HCT116 (cell line): Measurements from ENCODE around the gene RCOR2. TPM values are rescaled to one million over a fixed set of nuclear protein-coding genes. Genes with fewer than 3 reads are reported as not detected.
"Not testable (repeated sequence)": the region's sequence is repeated elsewhere in the genome, so short reads cannot be mapped to it uniquely, and the experiment has no call there.

ENCODE experiments used
- ATAC-seq: fragments of 200-7000 bp; cut with Tn5 transposase; 2 replicates; pipeline ENCODE4 v1.9.1; 2020; ENCODE audit warnings: mild to moderate bottlenecking, moderate library complexity
- BruUV-seq: library from RNA; stranded (reverse); fragments of 400-500 nt; replicated peaks from 2 replicates; lab custom pipeline; 2021; lab: Mats Ljungman, UMichigan
- CTCF ChIA-PET: fragments of 300-600 bp; sonication (Branson Sonifier 250); formaldehyde crosslinking; loops from one replicate; lab custom pipeline; 2021; ENCODE audit warnings: antibody characterized with exemption; lab: Charles Lee
- POLR2A ChIA-PET: fragments of 300-600, 350-600 bp; sonication (Branson Sonifier 250); formaldehyde crosslinking; loops from one replicate; lab custom pipeline; 2021; ENCODE audit warnings: antibody characterized with exemption; lab: Charles Lee
- RAD21 ChIA-PET, 2 experiments: fragments of 300-600 bp; sonication (Branson Sonifier 250); formaldehyde crosslinking; loops; one replicate each; lab custom pipeline; 2023; ENCODE audit warnings: low total read pairs in 2 of 2; ENCODE audit not compliant: uncharacterized antibody in 2 of 2, unreplicated experiment in 2 of 2, low non-redundant PET in 1 of 2; lab: Charles Lee
- DNase-seq: peaks from one replicate; pipeline ENCODE4 v3.0.0-alpha.2; 2010; ENCODE audit warnings: low read depth, low spot score
- H2AFZ ChIP-seq: fragments of 200-600 bp; shearing (Covaris generic), sonication (generic); 2 replicates; pipeline ENCODE4 v1.6.1; 2017; ENCODE audit warnings: low read depth, mixed run types, mixed read lengths, antibody characterized with exemption, low read length; ENCODE audit not compliant: poor library complexity, severe bottlenecking
- H3K27ac ChIP-seq: 2 replicates; pipeline ENCODE4 v1.5.1; 2012; ENCODE audit warnings: low read depth, low read length
- H3K27me3 ChIP-seq: fragments of 200-600 bp; sonication (generic); 2 replicates; pipeline ENCODE4 v1.6.1; 2016; ENCODE audit warnings: mixed run types, low read length, mixed read lengths; ENCODE audit not compliant: insufficient read depth
- H3K36me3 ChIP-seq, 2 experiments: fragments of 200-500 bp in 1 of 2; fragments of 200-600 bp in 1 of 2; sonication (Bioruptor generic) in 1 of 2; sonication (generic) in 1 of 2; 2 replicates each; pipeline versions ENCODE4 v1.5.1 to v1.6.1; 2014 to 2016; ENCODE audit warnings: low read length in 2 of 2, inconsistent platforms in 1 of 2, mixed read lengths in 1 of 2, mixed run types in 1 of 2; ENCODE audit not compliant: insufficient read depth in 2 of 2, control insufficient read depth in 1 of 2
- H3K4me1 ChIP-seq, 2 experiments: fragments of 200-600 bp in 1 of 2; sonication (generic) in 1 of 2; 2 replicates each; pipeline versions ENCODE4 v1.5.1 to v1.6.1; 2012 to 2017; ENCODE audit warnings: low read length in 2 of 2, inconsistent platforms in 1 of 2, mild to moderate bottlenecking in 1 of 2, mixed read lengths in 1 of 2, mixed run types in 1 of 2, moderate library complexity in 1 of 2; ENCODE audit not compliant: insufficient read depth in 2 of 2, control insufficient read depth in 1 of 2
- H3K4me2 ChIP-seq: fragments of 200-600 bp; sonication (generic); 2 replicates; pipeline ENCODE4 v1.6.1; 2017; ENCODE audit warnings: mixed run types, low read length, mixed read lengths
- H3K4me3 ChIP-seq, 2 experiments: fragments of 200-600 bp in 1 of 2; sonication (generic) in 1 of 2; replicated peaks in 1 of 2; 2 replicates each; pipeline ENCODE4 v1.5.1; 2011 to 2016; ENCODE audit warnings: low read length in 2 of 2, control low read depth in 1 of 2, low read depth in 1 of 2, mild to moderate bottlenecking in 1 of 2, mixed read lengths in 1 of 2, mixed run types in 1 of 2
- H3K79me2 ChIP-seq: fragments of 200-600 bp; sonication (generic); 2 replicates; pipeline ENCODE4 v1.6.1; 2017; ENCODE audit warnings: mild to moderate bottlenecking, mixed run types, low read length, moderate library complexity, mixed read lengths; ENCODE audit not compliant: insufficient read depth
- H3K9ac ChIP-seq: fragments of 200-600 bp; sonication (generic); 2 replicates; pipeline ENCODE4 v1.6.1; 2016; ENCODE audit warnings: low read length, mixed read lengths
- H3K9me2 ChIP-seq: fragments of 200-600 bp; sonication (generic), shearing (Covaris generic); 2 replicates; pipeline ENCODE4 v1.6.1; 2017; ENCODE audit warnings: mixed run types, mild to moderate bottlenecking, moderate library complexity; ENCODE audit not compliant: insufficient read depth
- H3K9me3 ChIP-seq, 2 experiments: fragments of 200-500 bp in 1 of 2; fragments of 200-600 bp in 1 of 2; sonication (Bioruptor generic) in 1 of 2; sonication (generic) in 1 of 2; 2 replicates each; pipeline ENCODE4 v1.6.1; 2014 to 2017; ENCODE audit warnings: low read length in 2 of 2, mixed read lengths in 2 of 2, inconsistent platforms in 1 of 2, low read depth in 1 of 2, mild to moderate bottlenecking in 1 of 2, mixed run types in 1 of 2, moderate library complexity in 1 of 2; ENCODE audit not compliant: control insufficient read depth in 1 of 2, insufficient read depth in 1 of 2
- H4K20me1 ChIP-seq: fragments of 200-600 bp; sonication (generic), shearing (Covaris generic); 2 replicates; pipeline ENCODE4 v1.6.1; 2017; ENCODE audit warnings: mixed run types, mild to moderate bottlenecking, moderate library complexity; ENCODE audit not compliant: insufficient read depth
- CBX3 ChIP-seq: IDR thresholded peaks from 2 replicates; pipeline ENCODE4 v1.6.1; 2012; ENCODE audit warnings: low read depth
- EGR1 ChIP-seq: IDR thresholded peaks from 2 replicates; pipeline ENCODE4 v1.6.1; 2012; ENCODE audit warnings: low read depth
- ELF1 ChIP-seq: IDR thresholded peaks from 2 replicates; pipeline ENCODE4 v1.6.1; 2012; ENCODE audit warnings: low read depth, borderline replicate concordance
- EZH2 ChIP-seq: fragments of 200-600 bp; sonication (generic); IDR thresholded peaks from 2 replicates; pipeline ENCODE4 v1.6.1; 2017; ENCODE audit warnings: antibody characterized with exemption, mixed run types
- EZH2phosphoT487 ChIP-seq: fragments of 200-600 bp; IDR thresholded peaks from 2 replicates; pipeline ENCODE4 v1.6.1; 2018; ENCODE audit warnings: antibody characterized with exemption, borderline replicate concordance
- FOSL1 ChIP-seq: IDR thresholded peaks from 2 replicates; pipeline ENCODE4 v1.6.1; 2012; ENCODE audit warnings: low read depth
- JUND ChIP-seq: IDR thresholded peaks from 2 replicates; pipeline ENCODE4 v1.6.1; 2012
- POLR2A ChIP-seq: IDR thresholded peaks from 2 replicates; pipeline ENCODE4 v1.7.0; 2011; ENCODE audit warnings: borderline replicate concordance; ENCODE audit not compliant: insufficient read depth, insufficient read length; ENCODE audit errors: extremely low read depth
- POLR2AphosphoS5 ChIP-seq: IDR thresholded peaks from 2 replicates; pipeline ENCODE4 v1.6.1; 2011; ENCODE audit warnings: mild to moderate bottlenecking, low read depth, low read length, moderate library complexity
- SP1 ChIP-seq: IDR thresholded peaks from 2 replicates; pipeline ENCODE4 v1.6.1; 2012; ENCODE audit warnings: low read depth
- TCF7L2 ChIP-seq: IDR thresholded peaks from 2 replicates; pipeline ENCODE4 v1.7.0; 2011; ENCODE audit warnings: borderline replicate concordance, inconsistent platforms; ENCODE audit not compliant: insufficient read depth, insufficient read length; ENCODE audit errors: extremely low read depth
- YY1 ChIP-seq: IDR thresholded peaks from 2 replicates; pipeline ENCODE4 v1.6.1; 2011; ENCODE audit warnings: low read length, low read depth, moderate library complexity, mild to moderate bottlenecking; ENCODE audit not compliant: insufficient replicate concordance; ENCODE audit errors: extremely low read depth
- ZFX ChIP-seq: fragments of 450-650 bp; IDR thresholded peaks from 2 replicates; pipeline ENCODE4 v1.6.1; 2017
- ZNF274 ChIP-seq: fragments of 200-500 bp; sonication (Bioruptor generic); IDR thresholded peaks from 2 replicates; pipeline ENCODE4 v1.6.1; 2014; ENCODE audit warnings: mild to moderate bottlenecking, low read depth, low read length, inconsistent platforms
- intact Hi-C: fragments of 100-400 bp; cut with micrococcal nuclease; formaldehyde crosslinking; loops from 2 replicates; pipeline ENCODE4 v1.10.0; 2022
- total RNA-seq: library from RNA; stranded (reverse); gene quantifications from one replicate; pipeline ENCODE4 v1.2.1, GENCODE V29; 2021; ENCODE audit not compliant: unreplicated experiment
- TF ChIP-seq, protein P1 (sequence below): IDR thresholded peaks from 2 replicates; pipeline ENCODE4 v1.6.1; 2012
- TF ChIP-seq, protein P2 (sequence below): IDR thresholded peaks from 2 replicates; pipeline ENCODE4 v1.6.1; 2011; ENCODE audit warnings: mild to moderate bottlenecking, low read length, moderate library complexity; ENCODE audit not compliant: insufficient replicate concordance; ENCODE audit errors: extremely low read depth
- TF ChIP-seq, protein P3 (sequence below): IDR thresholded peaks from 2 replicates; pipeline ENCODE4 v1.6.1; 2012; ENCODE audit warnings: low read depth

The RCOR2 gene
- total RNA-seq, 1 experiment from 2014 or later, result 10.8 TPM

DNA sequence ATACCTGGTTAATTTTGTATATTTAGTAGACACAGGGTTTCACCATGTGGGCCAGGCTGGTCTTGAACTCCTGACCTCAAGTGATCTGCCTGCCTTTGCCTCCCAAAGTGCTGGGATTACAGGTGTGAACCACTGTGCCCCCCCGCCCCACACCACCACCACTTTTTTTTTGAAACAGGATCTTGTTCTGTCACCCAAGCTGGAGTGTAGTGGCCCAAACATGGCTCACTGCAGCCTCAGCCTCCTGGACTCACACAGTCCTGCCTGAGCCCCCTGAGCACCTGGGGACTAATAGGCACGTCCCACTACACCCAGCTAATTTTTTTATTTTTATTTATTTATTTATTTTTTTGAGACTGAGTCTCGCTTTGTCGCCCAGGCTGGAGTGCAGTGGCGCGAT lies 53.3 kb downstream of the RCOR2 start:
- POLR2A ChIA-PET, H3K4me2 ChIP-seq, H2AFZ ChIP-seq, RAD21 ChIA-PET, H4K20me1 ChIP-seq, H3K27ac ChIP-seq, H3K36me3 ChIP-seq, ATAC-seq, H3K9ac ChIP-seq, DNase-seq, H3K9me2 ChIP-seq, H3K9me3 ChIP-seq, H3K4me3 ChIP-seq, intact Hi-C loops, CTCF ChIA-PET, H3K27me3 ChIP-seq, H3K4me1 ChIP-seq, BruUV-seq: not testable (repeated sequence)
- H3K79me2 ChIP-seq, result peaks cover 69% of the 10 kb centered on the region

DNA sequence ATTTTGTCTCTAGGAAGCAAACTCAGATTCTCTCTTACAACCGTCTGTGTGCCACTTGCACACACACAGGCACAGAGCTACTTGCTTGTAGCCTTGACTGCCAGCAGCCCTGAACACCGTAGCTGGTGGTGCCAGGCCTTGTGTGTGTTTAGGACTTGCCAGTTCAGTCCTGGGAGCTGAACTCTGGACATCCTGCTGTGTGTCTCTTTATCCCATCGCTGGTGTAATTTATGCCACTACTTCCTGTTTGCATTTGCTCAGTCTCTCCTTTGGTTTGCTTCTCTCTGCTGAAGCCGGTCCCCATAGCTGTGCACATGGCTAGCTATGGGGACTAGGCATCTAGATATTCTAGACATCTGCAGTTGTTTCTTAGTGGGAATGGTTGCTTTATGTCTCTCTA lies 54.0 kb downstream of the RCOR2 start:
- POLR2A ChIA-PET, result no interaction called here
- TF ChIP-seq ZNF274, result no peak
- TF ChIP-seq ZFX, result no peak
- TF ChIP-seq ELF1, result no peak
- no peak for TF ChIP-seq EZH2
- TF ChIP-seq YY1, result no peak
- TF ChIP-seq EGR1, result no peak
- TF ChIP-seq SP1, result no peak
- TF ChIP-seq, protein P1, sequence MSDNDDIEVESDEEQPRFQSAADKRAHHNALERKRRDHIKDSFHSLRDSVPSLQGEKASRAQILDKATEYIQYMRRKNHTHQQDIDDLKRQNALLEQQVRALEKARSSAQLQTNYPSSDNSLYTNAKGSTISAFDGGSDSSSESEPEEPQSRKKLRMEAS, result no peak
- TF ChIP-seq EZH2phosphoT487, result no peak
- TF ChIP-seq, protein P2, sequence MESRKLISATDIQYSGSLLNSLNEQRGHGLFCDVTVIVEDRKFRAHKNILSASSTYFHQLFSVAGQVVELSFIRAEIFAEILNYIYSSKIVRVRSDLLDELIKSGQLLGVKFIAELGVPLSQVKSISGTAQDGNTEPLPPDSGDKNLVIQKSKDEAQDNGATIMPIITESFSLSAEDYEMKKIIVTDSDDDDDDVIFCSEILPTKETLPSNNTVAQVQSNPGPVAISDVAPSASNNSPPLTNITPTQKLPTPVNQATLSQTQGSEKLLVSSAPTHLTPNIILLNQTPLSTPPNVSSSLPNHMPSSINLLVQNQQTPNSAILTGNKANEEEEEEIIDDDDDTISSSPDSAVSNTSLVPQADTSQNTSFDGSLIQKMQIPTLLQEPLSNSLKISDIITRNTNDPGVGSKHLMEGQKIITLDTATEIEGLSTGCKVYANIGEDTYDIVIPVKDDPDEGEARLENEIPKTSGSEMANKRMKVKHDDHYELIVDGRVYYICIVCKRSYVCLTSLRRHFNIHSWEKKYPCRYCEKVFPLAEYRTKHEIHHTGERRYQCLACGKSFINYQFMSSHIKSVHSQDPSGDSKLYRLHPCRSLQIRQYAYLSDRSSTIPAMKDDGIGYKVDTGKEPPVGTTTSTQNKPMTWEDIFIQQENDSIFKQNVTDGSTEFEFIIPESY, result no peak
- no peak for TF ChIP-seq JUND
- TF ChIP-seq CBX3, result no peak
- TF ChIP-seq POLR2AphosphoS5, result no peak
- TF ChIP-seq, protein P3, sequence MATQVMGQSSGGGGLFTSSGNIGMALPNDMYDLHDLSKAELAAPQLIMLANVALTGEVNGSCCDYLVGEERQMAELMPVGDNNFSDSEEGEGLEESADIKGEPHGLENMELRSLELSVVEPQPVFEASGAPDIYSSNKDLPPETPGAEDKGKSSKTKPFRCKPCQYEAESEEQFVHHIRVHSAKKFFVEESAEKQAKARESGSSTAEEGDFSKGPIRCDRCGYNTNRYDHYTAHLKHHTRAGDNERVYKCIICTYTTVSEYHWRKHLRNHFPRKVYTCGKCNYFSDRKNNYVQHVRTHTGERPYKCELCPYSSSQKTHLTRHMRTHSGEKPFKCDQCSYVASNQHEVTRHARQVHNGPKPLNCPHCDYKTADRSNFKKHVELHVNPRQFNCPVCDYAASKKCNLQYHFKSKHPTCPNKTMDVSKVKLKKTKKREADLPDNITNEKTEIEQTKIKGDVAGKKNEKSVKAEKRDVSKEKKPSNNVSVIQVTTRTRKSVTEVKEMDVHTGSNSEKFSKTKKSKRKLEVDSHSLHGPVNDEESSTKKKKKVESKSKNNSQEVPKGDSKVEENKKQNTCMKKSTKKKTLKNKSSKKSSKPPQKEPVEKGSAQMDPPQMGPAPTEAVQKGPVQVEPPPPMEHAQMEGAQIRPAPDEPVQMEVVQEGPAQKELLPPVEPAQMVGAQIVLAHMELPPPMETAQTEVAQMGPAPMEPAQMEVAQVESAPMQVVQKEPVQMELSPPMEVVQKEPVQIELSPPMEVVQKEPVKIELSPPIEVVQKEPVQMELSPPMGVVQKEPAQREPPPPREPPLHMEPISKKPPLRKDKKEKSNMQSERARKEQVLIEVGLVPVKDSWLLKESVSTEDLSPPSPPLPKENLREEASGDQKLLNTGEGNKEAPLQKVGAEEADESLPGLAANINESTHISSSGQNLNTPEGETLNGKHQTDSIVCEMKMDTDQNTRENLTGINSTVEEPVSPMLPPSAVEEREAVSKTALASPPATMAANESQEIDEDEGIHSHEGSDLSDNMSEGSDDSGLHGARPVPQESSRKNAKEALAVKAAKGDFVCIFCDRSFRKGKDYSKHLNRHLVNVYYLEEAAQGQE, result no peak
- no peak for TF ChIP-seq FOSL1
- no peak for TF ChIP-seq TCF7L2
- no peak for TF ChIP-seq POLR2A

More for the DNA sequence above, 54.0 kb downstream of the RCOR2 start:
- no peak overlapping the region for H3K4me2 ChIP-seq
- CTCF ChIA-PET, result no interaction called here
- no peak overlapping the region for H3K4me3 ChIP-seq
- H3K9ac ChIP-seq, result no peak overlapping the region
- H3K79me2 ChIP-seq, result peaks cover 69% of the 10 kb centered on the region
- no peak overlapping the region for H2AFZ ChIP-seq
- no TSS peak for BruUV-seq
- no peaks in the 10 kb centered on the region for H3K9me3 ChIP-seq
- H3K4me1 ChIP-seq, result peaks cover 3 to 4% of the 10 kb centered on the region in 2 experiments; a peak in 2 of 4 replicates
- peaks cover 0 to 5% of the 10 kb centered on the region in 2 experiments; a peak in 2 of 4 replicates for H3K36me3 ChIP-seq
- no peaks in the 10 kb centered on the region for H3K27me3 ChIP-seq
- intact Hi-C loops, result no loop called here
- DNase-seq (no peak), ATAC-seq (no peak)
- no peaks in the 10 kb centered on the region for H3K9me2 ChIP-seq
- 0 out of 2 replicates have a peak, but pooled peaks cover 9% of the 10 kb centered on the region for H4K20me1 ChIP-seq
- no peak overlapping the region for H3K27ac ChIP-seq
- RAD21 ChIA-PET, result no interaction called here
